H9 (cell line): ENCODE data around the gene SLC26A9. TPM values are rescaled to one million over a fixed set of nuclear protein-coding genes. Genes with fewer than 3 reads are reported as not detected.

ENCODE experiments used
- DNase-seq: peaks from one replicate; pipeline ENCODE4 v3.0.0-alpha.2; 2017
- H2AFZ ChIP-seq: one replicate; pipeline ENCODE4 v1.6.1; 2013; ENCODE audit warnings: mild to moderate bottlenecking, low read length, control low read depth, moderate library complexity
- H2AK5ac ChIP-seq: 2 replicates; pipeline ENCODE4 v1.6.1; 2013; ENCODE audit warnings: low read length, control low read depth, mixed read lengths; ENCODE audit not compliant: insufficient read length
- H2BK120ac ChIP-seq: one replicate; pipeline ENCODE4 v1.6.1; 2013; ENCODE audit warnings: low read depth, mild to moderate bottlenecking, low read length, control low read depth, inconsistent platforms; ENCODE audit not compliant: poor library complexity, severe bottlenecking
- H2BK12ac ChIP-seq: 2 replicates; pipeline ENCODE4 v1.6.1; 2013; ENCODE audit warnings: low read length, control low read depth, mixed read lengths, low read depth; ENCODE audit not compliant: insufficient read length
- H2BK15ac ChIP-seq: 2 replicates; pipeline ENCODE4 v1.6.1; 2013; ENCODE audit warnings: low read depth, low read length, control low read depth
- H2BK20ac ChIP-seq: one replicate; pipeline ENCODE4 v1.6.1; 2013; ENCODE audit warnings: low read depth, mild to moderate bottlenecking, low read length, control low read depth, inconsistent platforms; ENCODE audit not compliant: poor library complexity, severe bottlenecking
- H2BK5ac ChIP-seq: 2 replicates; pipeline ENCODE4 v1.6.1; 2013; ENCODE audit warnings: low read length, control low read depth, mixed read lengths; ENCODE audit not compliant: insufficient read length
- H3K14ac ChIP-seq: 2 replicates; pipeline ENCODE4 v1.6.1; 2013; ENCODE audit warnings: low read length, control low read depth; ENCODE audit not compliant: insufficient read depth
- H3K18ac ChIP-seq: 2 replicates; pipeline ENCODE4 v1.6.1; 2013; ENCODE audit warnings: low read depth, mild to moderate bottlenecking, mixed read lengths, low read length, control low read depth; ENCODE audit not compliant: insufficient read length
- H3K23ac ChIP-seq: 2 replicates; pipeline ENCODE4 v1.6.1; 2013; ENCODE audit warnings: low read length, control low read depth, mixed read lengths, low read depth; ENCODE audit not compliant: insufficient read length
- H3K23me2 ChIP-seq: 2 replicates; pipeline ENCODE4 v1.6.1; 2013; ENCODE audit warnings: low read depth, mild to moderate bottlenecking, mixed read lengths, low read length, control low read depth; ENCODE audit not compliant: insufficient read length, poor library complexity, severe bottlenecking
- H3K27ac ChIP-seq: 2 replicates; pipeline ENCODE4 v1.5.1; 2013; ENCODE audit warnings: low read length, control low read depth, mixed read lengths, low read depth; ENCODE audit not compliant: insufficient read length
- H3K27me3 ChIP-seq: 2 replicates; pipeline ENCODE4 v1.6.1; 2013; ENCODE audit warnings: low read length, control low read depth, inconsistent platforms; ENCODE audit not compliant: insufficient read depth
- H3K4ac ChIP-seq: 2 replicates; pipeline ENCODE4 v1.6.1; 2013; ENCODE audit warnings: low read depth, mild to moderate bottlenecking, control low read depth, inconsistent platforms, low read length, moderate library complexity
- H3K4me1 ChIP-seq: 2 replicates; pipeline ENCODE4 v1.6.1; 2013; ENCODE audit warnings: low read length, control low read depth, inconsistent platforms; ENCODE audit not compliant: insufficient read depth
- H3K4me2 ChIP-seq: 2 replicates; pipeline ENCODE4 v1.6.1; 2013; ENCODE audit warnings: low read length, control low read depth, mixed read lengths; ENCODE audit not compliant: insufficient read length, insufficient read depth
- H3K56ac ChIP-seq: 2 replicates; pipeline ENCODE4 v1.6.1; 2013; ENCODE audit warnings: low read depth, mild to moderate bottlenecking, mixed read lengths, low read length, control low read depth; ENCODE audit not compliant: insufficient read length
- H3K79me1 ChIP-seq: 2 replicates; pipeline ENCODE4 v1.6.1; 2013; ENCODE audit warnings: low read depth, mild to moderate bottlenecking, moderate library complexity, low read length, control low read depth, inconsistent platforms; ENCODE audit not compliant: insufficient read depth, poor library complexity, severe bottlenecking
- H3K79me2 ChIP-seq: 2 replicates; pipeline ENCODE4 v1.6.1; 2013; ENCODE audit warnings: low read length, control low read depth, inconsistent platforms; ENCODE audit not compliant: insufficient read depth
- H3K9ac ChIP-seq: 2 replicates; pipeline ENCODE4 v1.6.1; 2013; ENCODE audit warnings: low read length, control low read depth, mixed read lengths; ENCODE audit not compliant: insufficient read length; ENCODE audit errors: extremely low read depth
- H3K9me3 ChIP-seq: one replicate; pipeline ENCODE4 v1.6.1; 2013; ENCODE audit warnings: low read depth, low read length, inconsistent platforms; ENCODE audit not compliant: control insufficient read depth
- H3T11ph ChIP-seq: one replicate; pipeline ENCODE4 v1.6.1; 2013; ENCODE audit warnings: mild to moderate bottlenecking, low read length, control low read depth, inconsistent platforms
- H4K20me1 ChIP-seq: one replicate; pipeline ENCODE4 v1.6.1; 2013; ENCODE audit not compliant: control insufficient read depth, insufficient read length, insufficient read depth
- H4K5ac ChIP-seq: 2 replicates; pipeline ENCODE4 v1.6.1; 2013; ENCODE audit warnings: low read depth, mild to moderate bottlenecking, mixed read lengths, low read length, control low read depth; ENCODE audit not compliant: insufficient read length
- H4K8ac ChIP-seq: replicated peaks from 2 replicates; pipeline ENCODE4 v1.6.1; 2013; ENCODE audit warnings: low read length, control low read depth, mixed read lengths, low read depth; ENCODE audit not compliant: insufficient read length
- H4K91ac ChIP-seq: 2 replicates; pipeline ENCODE4 v1.6.1; 2013; ENCODE audit warnings: low read depth, mild to moderate bottlenecking, moderate library complexity, mixed read lengths, low read length, control low read depth; ENCODE audit not compliant: insufficient read length
- H3K27ac Mint-ChIP-seq, 3 experiments: 2 replicates in 2 of 3; 3 replicates in 1 of 3; pipeline ENCODE4 v1.8.0; 2020 to 2021; ENCODE audit warnings: mixed read lengths in 3 of 3, mild to moderate bottlenecking in 1 of 3, moderate library complexity in 1 of 3
- H3K27me3 Mint-ChIP-seq: 2 replicates; pipeline ENCODE4 v1.8.0; 2021; ENCODE audit warnings: low read depth, mild to moderate bottlenecking, moderate library complexity, mixed read lengths
- H3K36me3 Mint-ChIP-seq, 3 experiments: 2 replicates in 2 of 3; 3 replicates in 1 of 3; pipeline ENCODE4 v1.8.0; 2020 to 2021; ENCODE audit warnings: low read depth in 3 of 3, mixed read lengths in 3 of 3; ENCODE audit not compliant: insufficient read depth in 1 of 3
- H3K4me1 Mint-ChIP-seq, 2 experiments: 2 replicates each; pipeline ENCODE4 v1.8.0; 2020; ENCODE audit warnings: mixed read lengths in 2 of 2
- H3K4me3 Mint-ChIP-seq, 2 experiments: 2 replicates in 1 of 2; 3 replicates in 1 of 2; pipeline ENCODE4 v1.8.0; 2020 to 2021; ENCODE audit warnings: mild to moderate bottlenecking in 2 of 2, mixed read lengths in 2 of 2, moderate library complexity in 1 of 2
- H3K9me3 Mint-ChIP-seq, 2 experiments: 2 replicates in 1 of 2; 3 replicates in 1 of 2; pipeline ENCODE4 v1.8.0; 2020; ENCODE audit warnings: mild to moderate bottlenecking in 2 of 2, mixed read lengths in 2 of 2, moderate library complexity in 1 of 2
- CTCF ChIP-seq: fragments of 200-600 bp; sonication (generic); conservative IDR thresholded peaks from 3 replicates; pipeline ENCODE4 v1.8.0; 2021; ENCODE audit warnings: antibody characterized with exemption, mild to moderate bottlenecking
- WGBS: extraction: QIAGEN DNeasy Blood & Tissue Kit; methylation state at CpG from one replicate; pipeline ENCODE4 v1.1.7; 2013; ENCODE audit warnings: missing lambda C conversion rate, low lambda C conversion rate, mixed read lengths; ENCODE audit not compliant: insufficient read length; ENCODE audit errors: extremely low coverage; 5-methylcytosine and 5-hydroxymethylcytosine counted together
- total RNA-seq: library from RNA; stranded (reverse); gene quantifications from 2 replicates; pipeline ENCODE4 v1.2.1, GENCODE V29; 2021

SLC26A9 gene
- total RNA-seq, 1 experiment from 2014 or later: not detected

- Histone ChIP-seq H2BK120ac (no peak overlapping the region), H3K4me2 (no peak overlapping the region), H4K20me1 (no peaks in the 10 kb centered on the region), H3K56ac (no peak overlapping the region), H3K79me1 (no peaks in the 10 kb centered on the region), H3K18ac (no peak overlapping the region), H2BK12ac (no peak overlapping the region), H3K23ac (no peak overlapping the region), H2AK5ac (no peak overlapping the region), H2BK5ac (no peak overlapping the region), H2BK20ac (no peak overlapping the region), H4K91ac (no peak overlapping the region), H3K23me2 (no peaks in the 10 kb centered on the region), H4K5ac (no peak overlapping the region), H3K27me3 (no peaks in the 10 kb centered on the region), H3K9ac (no peak overlapping the region), H3K4me1 (no peaks in the 10 kb centered on the region), H4K8ac (no peak overlapping the region), H3K27ac (no peak overlapping the region), H3T11ph (no peak overlapping the region), H3K9me3 (no peaks in the 10 kb centered on the region), H3K79me2 (no peaks in the 10 kb centered on the region), H3K4ac (no peak overlapping the region), H2BK15ac (no peak overlapping the region), H2AFZ (no peak overlapping the region), H3K14ac (no peak overlapping the region)
- no CpG with 5 or more reads among the region's 9 CpGs for WGBS
- Mint-ChIP-seq H3K4me3 (no peak overlapping the region), H3K27ac (no peak overlapping the region), H3K36me3 (no peaks in the 10 kb centered on the region), H3K27me3 (peaks cover 14% of the 10 kb centered on the region), H3K4me1 (peaks cover 6 to 16% of the 10 kb centered on the region in 2 experiments; a peak in 3 of 4 replicates), H3K9me3 (no peaks in the 10 kb centered on the region)
- no peak for TF ChIP-seq CTCF
- DNase-seq: no peak
These were observed 42.2 kb upstream of the SLC26A9 start for GRCh38 chr1:205985330-205986005.
